Medulla oblongata (tissue), 1 donor: ENCODE results near the gene HES2.
"Not testable (repeated sequence)": the region's sequence is repeated elsewhere in the genome, so short reads cannot be mapped to it uniquely, and the experiment has no call there.

ENCODE experiments used
- DNase-seq: peaks from one replicate; pipeline ENCODE4 v3.0.0-alpha.2; 2015; ENCODE audit errors: extremely low spot score

HES2 gene

GRCh38 chr1:6454856-6455751 lies 35.4 kb upstream of the HES2 start:
- no peak for DNase-seq

GRCh38 chr1:6453895-6454855 lies 34.5 kb upstream of the HES2 start:
- DNase-seq: not testable (repeated sequence)

- DNase-seq: no peak
Measured at GRCh38 chr1:6450943-6451373, 31.2 kb upstream of the HES2 start.

- DNase-seq: not testable (repeated sequence)
Measured at GRCh38 chr1:6450486-6450885, 30.8 kb upstream of the HES2 start.

GRCh38 chr1:6450005-6450450 lies 30.3 kb upstream of the HES2 start:
- DNase-seq: no peak

- DNase-seq: peak; percentile 6
Measured at GRCh38 chr1:6448749-6449631, 29.3 kb upstream of the HES2 start.

- DNase-seq: no peak
Measured at GRCh38 chr1:6447818-6448748, 28.4 kb upstream of the HES2 start.

- no peak for DNase-seq
Measured at GRCh38 chr1:6447016-6447817, 27.5 kb upstream of the HES2 start.

- DNase-seq: no peak
Measured at GRCh38 chr1:6446665-6447015, 26.9 kb upstream of the HES2 start.

- not testable (repeated sequence) for DNase-seq
Measured at GRCh38 chr1:6445929-6446328, 26.2 kb upstream of the HES2 start.

GRCh38 chr1:6445062-6445763 lies 25.5 kb upstream of the HES2 start:
- DNase-seq: no peak

GRCh38 chr1:6444377-6444776 lies 24.7 kb upstream of the HES2 start:
- DNase-seq: no peak

GRCh38 chr1:6443339-6444115 lies 23.8 kb upstream of the HES2 start:
- DNase-seq: no peak

GRCh38 chr1:6441586-6441985 lies 21.9 kb upstream of the HES2 start:
- DNase-seq: no peak

GRCh38 chr1:6440198-6441126 lies 20.7 kb upstream of the HES2 start:
- no peak for DNase-seq

- peak; percentile 49 for DNase-seq
Measured at GRCh38 chr1:6438047-6438525, 18.4 kb upstream of the HES2 start.
